A549 (cell line): ENCODE results near the gene SHC2. TPM values are rescaled to one million over a fixed set of nuclear protein-coding genes. Genes with fewer than 3 reads are reported as not detected.

ENCODE experiments used
- ATAC-seq, 2 experiments: fragments of 200-7000 bp in 1 of 2; fragments of >200 bp in 1 of 2; cut with Nextera tagmentation in 1 of 2; cut with Tn5 transposase in 1 of 2; 3 replicates each; pipeline versions ENCODE4 v1.8.0 to v1.9.1; 2018 to 2020; ENCODE audit warnings: mild to moderate bottlenecking in 1 of 2, moderate library complexity in 1 of 2
- CTCF ChIA-PET: fragments of 300-600 bp; sonication (Branson Sonifier 250); formaldehyde crosslinking; extraction: SDS; loops from one replicate; lab custom pipeline; 2021; ENCODE audit warnings: antibody characterized with exemption, inconsistent platforms; lab: Yijun Ruan, JAX
- POLR2A ChIA-PET: fragments of 350-600 bp; formaldehyde crosslinking; extraction: SDS; loops from one replicate; lab custom pipeline; 2021; ENCODE audit warnings: antibody characterized with exemption, inconsistent platforms; lab: Yijun Ruan, JAX
- DNase-seq, 2 experiments: peaks; one replicate each; pipeline versions ENCODE4 v3.0.0 to v3.0.0-alpha.2; 2011 to 2016; ENCODE audit warnings: low read depth in 1 of 2, low spot score in 1 of 2
- FAIRE-seq: peaks from 2 replicates; lab custom pipeline; 2011; peaks lifted over from hg19 to GRCh38; lab: Jason Lieb, UNC
- H3K27ac ChIP-seq, 2 experiments: fragments of >200 bp; sonication (Bioruptor Twin); formaldehyde crosslinking; 3 replicates each; pipeline ENCODE4 v1.5.1; 2016 to 2017
- H3K4me1 ChIP-seq: fragments of >200 bp; sonication (Bioruptor Twin); formaldehyde crosslinking; 3 replicates; pipeline ENCODE4 v1.6.1; 2016
- H3K4me2 ChIP-seq: fragments of >200 bp; sonication (Bioruptor Twin); formaldehyde crosslinking; 3 replicates; pipeline ENCODE4 v1.6.1; 2016
- H3K4me3 ChIP-seq: fragments of >200 bp; sonication (Bioruptor Twin); formaldehyde crosslinking; 3 replicates; pipeline ENCODE4 v1.5.1; 2016
- H3K9me3 ChIP-seq: fragments of >200 bp; sonication (Bioruptor Twin); formaldehyde crosslinking; 3 replicates; pipeline ENCODE4 v1.6.1; 2016
- BCL3 ChIP-seq: fragments of >200 bp; sonication (Bioruptor Twin); formaldehyde crosslinking; IDR thresholded peaks from 3 replicates; pipeline ENCODE4 v1.6.1; 2016
- BHLHE40 ChIP-seq: IDR thresholded peaks from 2 replicates; pipeline ENCODE4 v1.6.1; 2012; ENCODE audit warnings: low read depth, low read length, inconsistent platforms
- CBX8 ChIP-seq: fragments of 200-600 bp; sonication (generic); IDR thresholded peaks from 2 replicates; pipeline ENCODE4 v1.6.1; 2016
- E2F6 ChIP-seq: IDR thresholded peaks from 2 replicates; pipeline ENCODE4 v1.6.1; 2012; ENCODE audit warnings: low read depth, borderline replicate concordance
- EP300 ChIP-seq, 2 experiments: fragments of >200 bp; sonication (Bioruptor Twin); formaldehyde crosslinking; IDR thresholded peaks; 2 replicates in 1 of 2; 3 replicates in 1 of 2; pipeline ENCODE4 v1.6.1; 2016 to 2017
- HEYL ChIP-seq: fragments of 250-450 bp; sonication (Bioruptor Pico); IDR thresholded peaks from 2 replicates; pipeline ENCODE4 v1.8.0; 2021; ENCODE audit warnings: mild to moderate bottlenecking, moderate library complexity
- HMGXB4 ChIP-seq: fragments of 250-450 bp; sonication (Bioruptor Pico); IDR thresholded peaks from 2 replicates; pipeline ENCODE4 v1.5.0; 2021; ENCODE audit warnings: mild to moderate bottlenecking, moderate library complexity, borderline replicate concordance
- HOXB13 ChIP-seq: fragments of 250-450 bp; sonication (Bioruptor Pico); IDR thresholded peaks from 2 replicates; pipeline ENCODE4 v1.5.0; 2020; ENCODE audit warnings: low read depth, mild to moderate bottlenecking, moderate library complexity
- JUN ChIP-seq, 2 experiments: fragments of >200 bp; sonication (Bioruptor Twin); formaldehyde crosslinking; IDR thresholded peaks; 2 replicates in 1 of 2; 3 replicates in 1 of 2; pipeline ENCODE4 v1.6.1; 2016 to 2017
- MAZ ChIP-seq: fragments of 150-350 bp; IDR thresholded peaks from 2 replicates; pipeline ENCODE4 v1.6.1; 2014; ENCODE audit warnings: antibody characterized with exemption, low read depth, low read length, borderline replicate concordance
- PBX3 ChIP-seq: IDR thresholded peaks from 2 replicates; pipeline ENCODE4 v1.6.1; 2012
- POLR2A ChIP-seq: IDR thresholded peaks from 2 replicates; pipeline ENCODE4 v1.6.1; 2012; ENCODE audit warnings: mild to moderate bottlenecking, low read length
- RAD21 ChIP-seq, 2 experiments: fragments of >200 bp in 1 of 2; sonication (Bioruptor Twin) in 1 of 2; formaldehyde crosslinking in 1 of 2; IDR thresholded peaks in 1 of 2; conservative IDR thresholded peaks in 1 of 2; 2 replicates in 1 of 2; 3 replicates in 1 of 2; pipeline ENCODE4 v1.6.1; 2012 to 2018; ENCODE audit warnings: inconsistent platforms in 1 of 2
- RARB ChIP-seq: fragments of 250-450 bp; sonication (Bioruptor Pico); IDR thresholded peaks from 2 replicates; pipeline ENCODE4 v1.8.0; 2021; ENCODE audit warnings: mild to moderate bottlenecking, moderate library complexity
- RFX5 ChIP-seq: fragments of 450-650 bp; IDR thresholded peaks from 2 replicates; pipeline ENCODE4 v1.7.1; 2014; ENCODE audit warnings: antibody characterized with exemption, mild to moderate bottlenecking, moderate library complexity
- RNF2 ChIP-seq: fragments of 200-600 bp; sonication (generic); IDR thresholded peaks from 2 replicates; pipeline ENCODE4 v1.6.1; 2016; ENCODE audit warnings: low read depth, mild to moderate bottlenecking, antibody characterized with exemption, moderate library complexity, borderline replicate concordance
- SREBF2 ChIP-seq: fragments of 450-650 bp; IDR thresholded peaks from 2 replicates; pipeline ENCODE4 v1.6.1; 2014; ENCODE audit warnings: mild to moderate bottlenecking, moderate library complexity
- TFCP2L1 ChIP-seq: fragments of 250-450 bp; sonication (Bioruptor Pico); IDR thresholded peaks from 2 replicates; pipeline ENCODE4 v1.5.0; 2021; ENCODE audit warnings: mild to moderate bottlenecking
- WGBS: methylation state at CpG from one replicate; pipeline ENCODE4 v1.1.6; 2017; ENCODE audit errors: missing lambda C conversion rate; 5-methylcytosine and 5-hydroxymethylcytosine counted together
- polyA plus RNA-seq, 4 experiments: library from polyadenylated mRNA; depleted of rRNA in 3 of 4; stranded (reverse); fragments of >200 nt; fragmentation: RNase III in 1 of 4; extraction: RNeasy Plus Mini Kit Qiagen cat#74134 plus additional on column Dnase treatment in 1 of 4; gene quantifications; 2 replicates in 3 of 4; 3 replicates in 1 of 4; pipeline ENCODE4 v1.2.3, GENCODE V29; 2011 to 2017

Gene SHC2
- polyA plus RNA-seq, 2 of the 4 experiments (the other 2 are of a cell fraction) = 0.36 to 0.58 TPM

GRCh38 chr19:447064-447426, 13.8 kb downstream of the SHC2 start:
- CTCF ChIA-PET = no interaction called here
- TF ChIP-seq TFCP2L1 (no peak), BCL3 (no peak), RARB (CRISPR knock-in tag) (no peak), HOXB13 (CRISPR knock-in tag) (no peak), EP300 (IDR thresholded peaks at IDR 0.05) (no peak), MAZ (no peak), BHLHE40 (no peak), E2F6 (no peak), SREBF2 (no peak), RFX5 (no peak), RNF2 (no peak), JUN (IDR thresholded peaks at IDR 0.05) (no peak), HMGXB4 (CRISPR knock-in tag) (no peak)
- H3K4me2 ChIP-seq = no peak overlapping the region
- FAIRE-seq = no peak
- 78% methylated on average over 21 of the region's 24 CpGs for WGBS
- POLR2A ChIA-PET = no interaction called here
- H3K9me3 ChIP-seq = no peaks in the 10 kb centered on the region
- no peak for DNase-seq
- no peak for ATAC-seq
- no peaks in the 10 kb centered on the region for H3K4me1 ChIP-seq
- H3K27ac ChIP-seq = no peak overlapping the region
- H3K4me3 ChIP-seq = no peak overlapping the region

- CTCF ChIA-PET = interaction anchor here (1.2 kb wide), 1 partner anchor 66 kb away, joined by 3 read pairs; no protein-coding TSS in a partner anchor
- TF ChIP-seq CBX8 = no peak
- FAIRE-seq = no peak
These were observed 16.1 kb downstream of the SHC2 start for GRCh38 chr19:444677-445210.

GRCh38 chr19:443005-443404, 17.8 kb downstream of the SHC2 start:
- FAIRE-seq = no peak
- POLR2A ChIA-PET = no interaction called here
- no peak overlapping the region for H3K4me2 ChIP-seq

More at GRCh38 chr19:444677-445210, 16.1 kb downstream of the SHC2 start:
- no peak for ATAC-seq
- POLR2A ChIA-PET = no interaction called here
- H3K27ac ChIP-seq = no peak overlapping the region
- no peak for DNase-seq
- H3K4me1 ChIP-seq = no peaks in the 10 kb centered on the region
- H3K9me3 ChIP-seq = no peaks in the 10 kb centered on the region
- WGBS = 86% methylated on average over 22 of the region's 26 CpGs
- no peak overlapping the region for H3K4me2 ChIP-seq
- no peak overlapping the region for H3K4me3 ChIP-seq

More at GRCh38 chr19:443005-443404, 17.8 kb downstream of the SHC2 start:
- ATAC-seq (no peak), DNase-seq (no peak)
- CTCF ChIA-PET = no interaction called here
- H3K27ac ChIP-seq = no peak overlapping the region
- TF ChIP-seq POLR2A (no peak), PBX3 (no peak), HEYL (CRISPR knock-in tag) (no peak), RAD21 (conservative IDR thresholded peaks at IDR 0.05 in 1 of 2, IDR thresholded peaks at IDR 0.05 in 1 of 2) (no peak), BCL3 (no peak)
- no peaks in the 10 kb centered on the region for H3K4me1 ChIP-seq
- WGBS = 47% methylated on average over 1 of the region's 2 CpGs
- H3K9me3 ChIP-seq = no peaks in the 10 kb centered on the region
- H3K4me3 ChIP-seq = no peak overlapping the region
